ENCODE data around the gene SULT6B1.
"Not testable (repeated sequence)": the region's sequence is repeated elsewhere in the genome, so short reads cannot be mapped to it uniquely, and the experiment has no call there.

The SULT6B1 gene

DNA sequence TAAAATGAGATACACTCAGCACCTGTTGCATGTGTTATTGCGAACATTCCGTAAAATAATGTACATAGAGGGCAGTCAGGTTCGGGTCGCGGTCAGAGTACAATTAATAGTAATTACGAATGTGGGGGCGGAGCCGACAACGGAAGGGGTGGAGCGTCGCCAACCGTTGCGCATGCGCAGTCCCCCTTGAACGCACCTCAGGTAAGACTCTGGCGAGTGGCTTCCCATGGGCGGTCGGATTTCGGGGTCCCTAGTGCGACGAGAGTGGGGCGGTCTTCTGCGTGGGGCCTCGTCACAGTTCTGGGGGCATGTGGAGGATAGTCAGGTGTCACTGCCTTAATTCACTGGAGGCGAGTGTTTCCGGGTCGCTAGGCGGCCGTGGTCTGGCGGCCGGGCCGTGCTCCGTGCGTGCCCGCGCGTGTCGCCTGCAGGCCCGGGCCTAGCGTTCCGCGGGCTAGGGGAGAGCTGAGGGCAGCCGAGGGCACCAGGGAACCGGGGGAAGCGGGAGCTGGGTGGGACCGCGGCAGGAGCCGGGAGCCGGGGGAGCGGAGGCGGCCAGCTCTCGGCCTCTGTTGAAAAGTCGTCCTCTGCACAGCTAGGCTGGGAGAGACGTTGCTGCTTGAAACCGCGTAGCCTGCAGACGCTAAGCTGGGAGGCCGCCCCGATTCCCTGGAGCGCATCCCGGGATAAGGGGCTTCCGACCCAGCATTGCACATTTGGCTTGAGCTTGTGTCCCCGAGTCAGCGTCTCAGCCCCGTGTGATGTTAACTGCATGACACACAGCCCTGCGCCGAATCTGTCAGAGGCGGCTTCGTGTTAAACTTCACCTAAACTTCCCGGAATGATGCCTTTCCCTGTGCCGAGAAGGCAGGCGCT, 8.1 kb upstream of the SULT6B1 start, which contains the start of gene CEBPZOS:
Gene CEBPZOS (plus strand): TSS at position 177 of the 876 bp plus-strand sequence. CDS start 3,209 bp downstream, outside the sequence.
- peak; percentile 77 for DNase-seq (ENCODE audit: low read depth)

DNA sequence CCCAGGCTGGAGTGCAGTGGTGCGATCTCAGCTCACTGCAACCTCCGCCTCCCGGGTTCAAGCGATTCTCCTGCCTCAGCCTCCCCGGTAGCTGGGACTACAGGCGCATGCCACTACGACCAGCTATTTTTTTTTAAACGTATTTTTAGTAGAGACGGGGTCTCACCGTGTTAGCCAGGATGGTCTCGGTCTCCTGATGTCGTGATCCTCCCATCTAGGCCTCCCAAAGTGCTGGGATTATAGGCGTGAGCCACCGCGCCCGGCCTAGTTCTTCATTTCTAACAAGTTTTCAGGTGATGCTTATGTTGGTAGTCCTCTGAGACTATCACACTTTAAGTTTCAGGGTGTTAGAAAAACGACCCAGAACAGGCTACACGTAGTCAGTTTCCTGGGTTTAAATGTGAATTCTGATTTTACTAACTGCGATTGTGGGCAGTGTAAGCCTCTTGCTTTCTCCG, 7.4 kb upstream of the SULT6B1 start:
- DNase-seq (ENCODE audit: low read depth): not testable (repeated sequence)

DNA sequence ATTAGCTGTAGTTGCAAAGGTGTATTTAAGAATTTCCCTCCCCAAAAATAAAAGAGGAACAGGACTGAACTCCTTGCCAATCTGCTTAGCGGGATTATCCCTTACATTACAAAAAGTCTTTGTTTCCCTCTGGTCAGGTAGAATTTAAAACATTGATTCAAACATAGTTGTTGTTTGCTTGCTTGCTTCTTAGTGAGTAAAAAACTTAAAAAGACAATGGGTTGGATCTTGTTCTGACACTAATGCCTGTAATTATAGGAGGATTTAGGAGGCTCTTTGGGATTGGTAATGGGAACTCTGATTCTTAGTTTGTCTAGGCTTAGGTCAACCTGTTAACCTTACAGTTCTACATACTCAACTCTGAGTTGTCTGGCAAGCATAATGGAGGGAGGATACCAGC, 4.1 kb upstream of the SULT6B1 start:
- no peak for DNase-seq (ENCODE audit: low read depth)

DNA sequence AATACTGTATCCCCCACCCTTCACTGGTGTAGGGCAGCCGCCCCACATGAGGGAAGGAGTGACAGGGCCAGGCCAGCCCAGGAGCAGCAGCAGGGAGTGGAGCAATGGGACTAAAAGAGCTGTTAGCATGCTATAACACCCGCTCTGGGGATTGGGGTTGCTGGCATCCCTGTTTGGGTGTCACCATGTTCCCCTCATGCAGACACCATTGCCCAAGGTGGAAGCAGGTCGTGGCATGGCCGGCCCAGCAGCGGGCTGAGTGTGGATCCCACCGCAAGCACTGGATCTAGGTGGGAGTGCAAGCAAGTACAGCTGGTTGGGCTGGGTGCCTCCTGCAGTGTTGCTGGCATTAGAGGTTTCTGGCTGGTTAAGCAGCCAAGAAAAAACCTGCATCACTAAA, 3.3 kb upstream of the SULT6B1 start:
- no peak for DNase-seq (ENCODE audit: low read depth)

DNA sequence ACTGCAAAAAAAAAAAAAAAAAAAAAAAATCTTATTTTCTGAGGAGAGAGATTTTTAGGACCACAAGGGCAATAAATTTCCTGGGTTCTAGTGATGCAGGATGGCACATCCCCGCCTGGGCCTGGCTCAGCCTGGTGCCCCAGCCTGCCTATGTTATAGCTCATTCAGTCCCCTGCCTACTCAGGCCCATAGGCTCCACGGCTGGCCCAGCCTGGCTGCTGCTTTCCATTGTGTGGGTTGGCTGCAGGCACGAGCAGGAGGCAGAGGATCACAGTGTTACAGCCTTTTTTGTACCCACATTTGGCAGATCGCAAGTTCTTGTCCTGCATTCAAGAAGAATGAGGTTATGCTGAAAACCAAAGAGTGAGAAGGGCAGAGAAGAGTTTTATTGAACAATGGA, 2.8 kb upstream of the SULT6B1 start:
- no peak for DNase-seq (ENCODE audit: low read depth)

DNA sequence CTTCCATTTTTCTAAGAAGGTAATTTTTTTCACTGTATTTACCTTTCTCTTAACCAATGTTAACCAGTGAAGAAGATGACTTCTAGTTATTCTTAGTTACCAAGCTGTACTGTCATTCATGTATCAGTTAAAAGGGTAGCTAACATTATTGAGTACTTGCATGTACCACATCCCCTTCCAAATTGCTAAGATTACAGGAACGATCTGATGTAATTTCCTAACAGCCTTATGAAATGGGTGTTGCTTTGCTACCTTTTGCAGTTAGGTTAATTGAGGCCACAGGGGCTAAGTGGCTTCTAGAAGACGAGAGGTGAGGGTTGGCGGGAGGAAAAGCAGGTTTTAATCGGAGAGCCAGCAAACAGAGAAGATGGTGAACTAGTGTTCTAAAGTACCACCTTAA, 1.8 kb upstream of the SULT6B1 start:
- DNase-seq (ENCODE audit: low read depth): no peak

DNA sequence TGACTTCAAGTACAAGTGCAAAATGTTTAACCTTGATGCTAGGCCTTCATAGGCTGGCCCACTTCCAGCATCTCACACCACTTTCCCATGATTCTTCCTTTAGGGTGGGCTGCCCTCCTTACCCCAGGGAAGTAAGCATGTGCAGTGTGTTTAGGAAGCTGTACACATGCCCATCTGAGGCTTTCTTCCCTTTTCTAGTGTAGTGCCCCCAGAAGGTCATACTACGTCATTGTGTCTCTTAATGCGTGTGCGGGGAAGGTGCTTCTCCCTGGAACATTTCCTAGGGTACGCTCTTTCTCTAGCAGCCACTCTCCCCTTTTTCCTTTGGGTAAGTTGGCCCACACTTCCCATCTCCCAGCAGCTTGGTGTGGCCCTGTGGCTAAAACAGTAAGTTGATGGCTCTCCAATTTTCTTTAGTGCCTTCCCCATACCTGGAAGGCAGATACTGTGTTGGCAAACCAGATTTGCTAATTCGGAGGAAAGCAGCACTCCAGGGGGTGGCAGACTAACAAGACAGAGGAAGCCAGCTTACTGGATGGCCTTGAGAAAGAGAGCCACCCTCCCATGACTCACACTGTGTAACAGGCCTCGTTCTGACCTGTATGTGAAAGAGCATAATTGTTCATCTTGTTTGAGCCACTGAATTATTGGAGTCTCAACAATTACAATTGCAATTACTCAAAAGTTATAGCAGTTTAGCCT, 1.1 kb upstream of the SULT6B1 start:
- DNase-seq (ENCODE audit: low read depth): no peak

DNA sequence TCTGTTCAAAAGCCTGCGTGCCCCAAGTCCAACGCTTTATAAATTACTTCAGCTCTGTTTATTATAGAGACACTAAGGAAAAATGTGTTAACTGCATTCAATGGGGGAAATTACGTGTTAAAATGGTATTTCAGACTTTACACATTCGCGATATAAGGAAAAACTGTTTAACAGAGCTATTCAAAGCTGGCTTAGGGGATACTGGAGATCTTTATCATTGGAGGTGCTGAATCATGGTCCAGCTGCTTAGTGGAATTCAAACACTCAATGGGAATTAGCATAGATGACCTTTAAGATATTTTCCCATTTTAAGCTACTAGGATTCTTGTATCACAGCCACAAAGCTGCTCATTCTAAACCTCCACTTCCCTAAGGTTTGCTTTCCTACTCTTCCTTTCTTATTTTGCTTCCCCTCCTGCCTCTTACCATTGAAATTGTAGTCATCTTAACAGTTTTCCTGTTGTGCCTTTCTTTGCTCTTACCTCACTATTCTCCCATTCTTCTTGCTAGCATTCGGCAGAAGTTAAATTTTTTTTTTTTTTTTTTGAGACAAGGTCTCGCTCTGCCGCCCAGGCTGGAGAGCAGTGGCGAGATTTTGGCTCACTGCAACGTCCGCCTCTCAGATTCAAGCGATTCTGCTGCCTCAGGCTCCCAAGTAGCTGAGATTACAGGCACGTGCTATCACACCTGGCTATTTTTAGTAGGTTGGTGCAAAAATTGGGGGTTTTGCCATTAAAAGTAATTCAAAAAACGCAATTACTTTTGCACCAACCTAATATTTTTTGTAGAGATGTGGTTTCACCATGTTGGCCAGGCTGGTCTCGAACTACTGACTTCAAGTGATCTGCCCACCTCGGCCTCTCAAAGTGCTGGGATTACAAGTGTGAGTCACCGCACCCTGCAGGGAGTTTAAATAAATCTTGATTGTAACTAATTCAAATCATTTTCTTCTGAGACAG, 6.5 kb downstream of the SULT6B1 start:
- no peak for DNase-seq (ENCODE audit: low read depth)

DNA sequence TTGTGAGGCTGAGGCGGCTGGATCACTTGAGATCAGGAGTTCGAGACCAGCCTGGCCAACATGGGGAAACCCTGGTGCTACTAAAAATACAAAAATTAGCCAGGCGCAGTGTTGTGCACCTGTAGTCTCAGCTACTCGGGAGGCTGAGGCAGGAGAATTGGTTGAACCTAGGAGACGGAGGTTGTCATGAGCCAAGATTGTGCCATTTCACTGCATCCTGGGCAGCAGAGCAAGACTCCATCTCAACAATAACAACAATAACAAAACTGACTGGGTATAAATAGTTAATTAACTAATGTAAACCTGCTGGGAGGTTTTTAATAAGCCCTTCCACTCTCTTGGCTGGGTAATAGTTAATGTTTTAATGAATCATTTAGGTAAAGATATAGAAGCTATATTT, 7.8 kb downstream of the SULT6B1 start:
- no peak for DNase-seq (ENCODE audit: low read depth)

DNA sequence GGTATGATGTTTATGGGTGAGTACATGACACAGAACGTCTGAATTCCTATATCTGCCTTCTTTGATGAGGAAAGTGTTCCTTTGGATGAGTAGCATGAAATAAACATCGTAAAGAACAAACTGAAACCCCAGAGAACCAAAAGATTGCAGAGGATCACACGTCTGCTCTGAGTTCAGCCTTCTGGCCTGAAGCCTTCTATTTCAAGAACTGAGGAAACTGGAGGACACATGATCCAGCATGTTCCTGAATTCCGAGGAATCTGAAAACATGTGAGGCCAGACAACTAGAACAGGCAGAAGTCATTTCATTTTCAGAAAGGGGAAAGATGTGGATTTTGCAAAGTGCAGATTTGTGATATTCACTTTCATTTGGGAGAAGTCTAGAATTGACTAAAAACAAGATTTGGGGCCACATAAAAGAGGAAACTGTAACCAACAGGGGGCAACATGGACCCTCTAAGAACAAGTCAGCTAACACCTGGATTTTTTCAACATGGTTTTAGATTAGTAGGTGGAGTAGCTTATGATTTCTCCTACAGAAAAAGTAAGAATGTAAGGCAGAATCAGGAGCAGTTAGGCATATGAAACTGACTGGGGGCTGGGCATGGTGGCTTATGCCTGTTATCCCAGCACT, 8.3 kb downstream of the SULT6B1 start:
- no peak for DNase-seq (ENCODE audit: low read depth)

DNA sequence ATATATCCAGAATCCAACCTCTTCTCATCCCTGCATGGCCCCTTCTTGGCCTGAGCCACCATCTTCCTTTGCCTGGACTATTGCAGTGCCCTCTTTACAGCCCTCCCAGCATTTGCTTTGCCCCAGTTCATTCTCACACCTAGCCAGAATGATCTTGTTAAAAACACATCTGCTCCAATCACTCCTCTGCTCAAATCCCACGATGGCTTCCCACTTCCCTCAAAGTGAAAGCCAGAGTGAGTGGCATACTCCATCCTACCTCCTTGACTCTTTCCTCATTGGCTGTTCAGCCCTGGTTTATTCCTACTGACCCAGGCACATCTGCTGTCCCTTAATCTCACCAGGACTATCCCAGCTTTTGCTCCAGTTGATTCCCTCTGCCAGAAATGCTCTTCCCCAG, 14.7 kb downstream of the SULT6B1 start:
- DNase-seq (ENCODE audit: low read depth): no peak

DNA sequence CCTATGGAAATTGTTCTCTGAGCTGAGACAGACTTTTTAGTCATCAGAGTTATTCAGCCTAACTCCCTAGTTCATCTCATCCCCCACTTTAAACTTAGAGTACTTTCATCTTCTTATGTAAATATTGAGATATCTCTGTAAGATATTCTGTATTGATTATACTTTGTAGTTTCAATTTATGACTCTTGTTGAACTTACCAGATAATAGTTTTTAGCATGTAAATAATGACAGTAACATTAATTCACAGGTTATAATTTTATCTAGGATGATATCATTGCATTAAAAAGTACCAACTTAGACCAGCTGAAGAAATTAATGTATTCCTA, 16.9 kb downstream of the SULT6B1 start:
- no peak for DNase-seq (ENCODE audit: low read depth)

DNA sequence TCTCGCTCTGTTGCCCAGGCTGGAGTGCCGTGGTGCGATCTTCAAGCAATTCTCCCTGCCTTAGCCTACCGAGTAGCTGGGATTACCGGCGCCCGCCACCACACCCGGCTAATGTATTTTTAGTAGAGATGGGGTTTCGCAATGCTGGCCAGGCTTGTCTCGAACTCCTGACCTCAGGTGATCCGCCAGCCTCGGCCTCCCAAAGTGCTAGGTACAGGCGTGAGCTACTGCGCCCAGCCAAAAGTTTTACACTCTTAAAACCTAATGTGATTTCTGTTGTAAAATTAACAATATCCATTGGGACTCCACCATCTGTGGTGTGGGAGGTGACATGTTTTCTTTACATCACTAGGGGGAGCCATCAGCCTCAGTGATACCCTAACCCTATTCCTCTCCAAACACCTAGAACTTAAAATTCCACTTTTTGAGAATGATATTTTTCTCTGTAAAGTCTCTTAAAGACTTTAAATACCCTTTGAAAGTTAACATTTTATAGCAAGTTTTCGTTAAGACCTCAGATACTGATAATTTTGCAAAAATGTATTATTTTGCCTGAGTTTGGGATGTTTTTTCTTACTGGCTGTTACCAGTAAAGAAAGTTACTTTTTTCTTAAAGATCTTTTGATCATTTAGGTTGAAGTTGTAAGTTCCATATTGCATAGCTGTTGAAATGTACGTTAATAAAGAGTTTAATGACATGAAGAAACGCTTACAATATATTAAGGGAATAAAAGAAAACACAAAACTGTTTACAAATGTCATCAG, 20.1 kb downstream of the SULT6B1 start:
- no peak for DNase-seq (ENCODE audit: low read depth)

DNA sequence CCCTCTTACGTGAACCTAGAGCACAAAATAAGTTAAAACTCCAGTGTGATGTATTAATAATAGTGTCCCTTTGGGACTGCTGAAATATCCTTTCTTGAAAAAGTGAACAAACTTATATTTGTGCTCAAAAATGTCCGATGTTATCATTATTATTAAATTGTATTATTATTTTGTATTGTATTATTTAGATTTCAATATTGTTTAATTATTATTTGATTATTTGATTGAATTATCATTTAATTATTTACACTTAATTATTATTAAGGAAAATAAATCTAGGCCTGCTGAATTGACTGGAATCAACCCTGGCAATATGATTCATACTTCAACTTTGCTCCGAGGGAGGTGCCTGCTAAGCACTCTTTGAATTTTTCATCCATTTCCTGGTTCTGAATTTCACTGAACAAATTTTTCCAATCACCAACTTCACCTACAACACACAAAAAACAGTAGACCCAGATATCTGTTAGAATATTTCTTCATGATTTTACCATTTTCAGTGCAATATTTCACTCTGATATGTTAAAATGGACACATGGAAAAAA, 20.8 kb downstream of the SULT6B1 start:
- no peak for DNase-seq (ENCODE audit: low read depth)

DNA sequence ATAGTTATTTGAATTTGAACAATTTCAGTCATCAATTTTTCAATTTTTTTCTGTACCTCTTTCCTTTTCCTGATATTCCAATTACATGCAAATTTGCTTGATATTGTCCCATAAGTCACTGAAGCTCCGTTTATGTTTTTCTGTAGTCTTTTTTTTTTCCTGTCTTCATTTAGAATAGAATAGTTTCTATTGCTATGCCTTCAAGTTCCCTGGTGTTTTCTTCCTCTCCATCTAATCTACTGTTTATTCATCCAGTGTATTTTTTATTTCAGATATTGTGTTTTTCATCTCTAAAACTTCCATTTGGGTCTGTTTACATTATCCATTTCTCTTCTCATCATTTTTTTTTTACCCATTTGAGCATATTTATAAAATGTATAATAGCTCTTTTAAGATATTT, 23.7 kb downstream of the SULT6B1 start:
- DNase-seq (ENCODE audit: low read depth): no peak

DNA sequence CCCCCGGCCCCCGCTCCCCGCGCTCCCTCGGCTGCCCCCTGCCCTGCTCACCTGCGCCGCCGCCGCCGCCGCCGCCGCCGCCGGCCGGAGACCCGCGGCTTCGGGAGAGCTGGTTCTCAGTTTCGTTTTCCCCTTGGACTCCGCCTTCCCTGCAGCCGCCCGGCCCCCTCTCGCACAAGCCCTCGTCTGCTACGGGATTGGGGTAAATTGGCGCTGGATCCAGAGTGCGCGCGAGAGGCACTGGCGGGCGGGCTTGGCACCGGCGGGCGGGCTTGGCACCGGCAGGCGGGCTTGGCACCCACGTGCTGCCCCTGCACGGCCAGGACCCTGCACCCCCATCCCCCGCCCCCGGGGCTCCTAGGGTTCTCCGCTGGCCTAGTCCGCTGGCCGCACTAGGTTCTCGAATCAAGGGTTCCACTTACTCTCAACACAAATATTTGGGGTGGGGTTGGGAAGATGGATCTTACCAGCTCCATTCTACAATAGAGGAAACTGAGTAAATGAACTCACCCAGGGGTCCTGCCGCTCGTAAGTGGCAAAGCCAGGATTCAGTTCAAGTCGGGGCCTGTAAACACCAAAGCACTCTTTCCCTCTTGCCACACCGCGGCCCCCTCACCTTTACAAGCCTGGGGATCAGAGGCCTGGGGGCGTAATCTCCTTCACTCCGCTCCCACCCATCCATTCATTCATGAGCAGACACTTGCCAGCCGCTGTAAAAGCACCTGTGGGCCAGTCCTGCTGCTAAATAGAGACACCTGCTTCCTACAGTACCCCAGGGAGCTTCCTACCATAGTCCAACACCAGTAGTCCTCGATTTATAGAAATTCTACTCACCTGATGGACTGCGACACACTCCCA, 31.4 kb downstream of the SULT6B1 start, which contains the start of gene EIF2AK2:
Gene EIF2AK2 (minus strand): TSS at position 124 of the 858 bp plus-strand sequence. CDS start 9,174 bp downstream, outside the sequence.
- DNase-seq (ENCODE audit: low read depth): peak; percentile 63

DNA sequence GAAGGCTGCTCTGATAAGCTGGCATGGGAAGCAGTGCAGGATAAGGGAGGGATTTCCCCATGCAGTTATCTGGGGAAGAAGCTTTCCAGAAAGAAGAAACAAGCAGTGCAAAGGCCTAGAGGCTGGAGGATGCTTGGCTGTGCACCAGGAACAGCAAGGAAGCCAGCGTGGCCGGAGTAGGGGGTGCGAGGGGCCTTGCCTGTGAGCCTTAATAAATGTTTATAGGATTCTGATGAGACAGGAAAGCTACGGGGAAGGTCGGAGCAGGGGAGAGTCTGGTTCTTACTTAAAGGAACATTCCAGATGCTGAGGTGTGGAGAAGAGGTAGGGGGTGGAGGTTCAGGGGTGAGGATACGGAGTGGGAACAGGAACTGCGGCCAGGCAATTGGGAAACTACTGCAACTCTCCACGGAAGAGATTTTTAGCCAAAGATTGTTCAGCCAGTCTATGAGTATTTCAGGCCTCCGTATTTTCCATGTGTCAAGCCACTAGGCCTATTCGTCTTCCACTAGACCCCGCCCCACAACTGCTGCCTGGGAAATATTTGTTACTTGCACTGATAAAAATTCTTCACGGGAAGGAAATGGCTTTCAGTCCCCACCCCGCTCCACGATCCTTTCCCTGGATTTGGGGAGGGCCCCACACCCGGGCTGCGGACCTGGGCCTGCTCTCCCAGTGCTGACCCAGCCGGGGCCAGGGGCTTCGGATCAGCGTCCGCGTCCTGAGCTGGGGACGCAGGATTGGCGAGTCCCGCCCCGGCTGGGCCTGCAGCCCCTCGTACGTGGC, 32.2 kb downstream of the SULT6B1 start:
- DNase-seq (ENCODE audit: low read depth): no peak

DNA sequence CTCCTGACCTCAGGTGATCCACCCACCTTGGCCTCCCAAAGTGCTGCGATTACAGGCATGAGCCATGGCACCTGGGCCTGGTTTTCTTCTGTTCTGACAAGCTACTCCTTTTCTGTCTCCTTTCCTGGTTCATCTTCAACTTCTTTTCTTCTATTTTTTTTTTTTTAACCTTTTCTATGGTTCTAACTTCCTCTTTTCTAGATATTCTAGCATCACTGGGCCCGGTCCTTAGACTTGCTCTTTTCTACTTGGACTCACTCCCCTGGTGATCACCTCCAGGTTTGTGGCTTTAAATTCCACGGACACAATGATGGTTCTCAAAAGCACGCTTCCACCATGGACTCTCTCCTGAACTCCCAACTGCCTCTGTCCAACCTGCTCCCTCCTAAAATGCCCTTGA, 33.7 kb downstream of the SULT6B1 start:
- no peak for DNase-seq (ENCODE audit: low read depth)

DNA sequence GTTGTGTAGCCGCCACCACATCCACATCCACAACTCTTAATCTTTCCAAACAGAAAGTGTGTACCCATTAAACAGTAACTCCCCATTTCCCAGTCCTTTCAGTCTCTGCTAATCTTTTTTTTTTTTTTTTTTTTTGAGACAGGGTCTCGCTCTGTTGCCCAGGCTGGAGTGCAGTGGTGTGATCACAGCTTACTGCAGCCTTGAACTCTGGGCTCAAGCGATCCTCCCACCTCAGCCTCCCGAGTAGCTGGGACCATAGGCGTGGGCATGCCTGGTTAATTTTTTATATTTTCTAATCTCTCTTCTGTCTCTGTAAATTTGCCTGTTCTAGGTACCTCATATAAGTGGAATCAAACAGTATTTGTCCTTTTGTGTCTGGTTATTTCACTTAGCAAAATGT, 35.2 kb downstream of the SULT6B1 start:
- no peak for DNase-seq (ENCODE audit: low read depth)

Measured in stimulated activated CD8-positive, alpha-beta memory T cell treated with anti-CD3 and anti-CD28 coated beads, Interleukin-12 subunit alpha, Interleukin-12 subunit beta, amount 100 ng/mL, for 4 hours (primary cell).